Right hindlimb (tissue), 1 donor: ENCODE measurements around the gene HFE.
"Not testable (repeated sequence)": the region's sequence is repeated elsewhere in the genome, so short reads cannot be mapped to it uniquely, and the experiment has no call there.

Experiments
- DNase-seq: peaks from one replicate; pipeline ENCODE4 v3.0.0-alpha.2; 2018

HFE gene

DNA sequence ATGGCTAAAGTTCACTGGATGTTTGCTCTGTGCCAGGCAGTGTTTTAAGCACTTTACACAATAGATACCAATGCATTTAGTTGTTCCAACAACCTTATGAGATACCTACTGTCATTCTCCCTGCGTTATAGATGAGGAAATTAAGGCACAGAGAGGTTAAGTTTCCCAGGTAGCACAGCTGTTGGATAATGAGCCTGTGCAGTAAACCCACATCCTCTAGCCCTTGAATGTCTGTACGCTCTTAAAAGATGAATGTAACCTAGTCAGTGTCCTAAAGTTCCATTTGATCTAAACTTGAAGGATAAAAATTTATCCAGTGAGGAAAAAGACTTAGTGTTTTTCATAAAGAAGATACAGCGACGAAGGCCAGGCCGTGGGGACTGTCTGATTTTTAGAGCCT is 28.0 kb downstream of the HFE start:
- DNase-seq = no peak

DNA sequence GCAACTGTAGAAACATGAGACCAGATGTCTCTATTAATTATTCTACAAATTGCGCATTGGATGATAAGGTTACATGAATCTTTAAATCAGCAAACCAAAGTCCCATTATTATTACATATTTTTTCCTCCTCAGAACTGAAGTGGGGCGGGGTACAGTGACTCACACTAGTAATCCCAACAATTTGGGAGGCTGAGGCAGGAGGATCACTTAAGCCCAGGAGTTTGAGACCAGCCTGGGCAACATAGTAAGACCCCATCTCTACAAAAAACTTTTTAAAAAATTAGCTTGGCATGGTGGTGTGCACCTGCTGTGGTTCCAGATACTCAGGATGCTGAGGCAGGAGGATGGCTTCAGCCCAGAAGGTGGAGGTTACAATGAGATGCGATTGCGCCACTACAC is 29.0 kb downstream of the HFE start:
- DNase-seq = no peak

DNA sequence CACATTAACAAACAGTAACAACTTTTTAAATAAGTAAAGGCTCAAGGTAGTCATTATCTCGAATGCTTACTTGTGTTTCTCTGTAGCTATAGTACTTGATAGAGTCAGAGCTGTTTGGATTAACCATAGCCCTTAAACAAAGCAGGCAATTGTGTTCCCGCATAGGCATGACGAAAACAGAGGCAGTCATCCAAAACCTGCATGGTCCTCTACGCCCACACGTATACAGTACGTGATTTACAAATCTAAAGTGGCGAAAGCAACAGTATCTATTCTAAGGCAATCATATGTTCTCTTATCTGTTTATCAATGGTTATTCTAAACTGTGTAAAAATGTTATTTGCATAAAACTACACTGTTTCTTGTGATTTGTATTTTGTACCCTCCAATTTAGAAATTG is 31.8 kb downstream of the HFE start:
- DNase-seq = peak; percentile 41

GRCh38 chr6:26120115-26120514 is 32.9 kb downstream of the HFE start:
- DNase-seq = not testable (repeated sequence)

GRCh38 chr6:26120807-26121140 is 33.5 kb downstream of the HFE start:
- no peak for DNase-seq

- DNase-seq = no peak
These were observed 34.1 kb downstream of the HFE start for GRCh38 chr6:26121141-26122004.

GRCh38 chr6:26122005-26122388 is 34.8 kb downstream of the HFE start:
- DNase-seq = no peak

DNA sequence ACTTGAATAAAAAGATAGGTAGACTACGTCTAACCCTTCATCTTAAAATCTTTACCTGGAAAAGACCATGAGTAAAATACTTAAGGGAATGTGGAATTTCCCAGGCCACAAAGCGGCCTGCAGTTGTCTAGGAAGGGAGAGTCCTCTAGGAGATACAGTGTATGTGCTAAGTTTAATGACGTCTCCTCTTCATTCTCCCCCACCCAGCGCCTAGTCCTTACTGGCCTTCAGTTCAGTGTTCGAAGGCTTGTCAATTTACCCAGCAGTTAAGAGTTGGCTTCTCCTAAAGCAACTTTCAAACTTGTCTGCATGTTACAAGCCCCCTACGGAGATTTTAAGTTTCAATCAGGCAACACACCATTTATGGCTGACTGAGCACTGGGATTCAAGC is 35.2 kb downstream of the HFE start:
- DNase-seq = peak; percentile 39

GRCh38 chr6:26122793-26123674 is 35.8 kb downstream of the HFE start:
- DNase-seq = peak; percentile 96

GRCh38 chr6:26123675-26123946 is 36.4 kb downstream of the HFE start:
- DNase-seq = peak; percentile 92

GRCh38 chr6:26123947-26124780 is 36.9 kb downstream of the HFE start:
- DNase-seq = no peak

DNA sequence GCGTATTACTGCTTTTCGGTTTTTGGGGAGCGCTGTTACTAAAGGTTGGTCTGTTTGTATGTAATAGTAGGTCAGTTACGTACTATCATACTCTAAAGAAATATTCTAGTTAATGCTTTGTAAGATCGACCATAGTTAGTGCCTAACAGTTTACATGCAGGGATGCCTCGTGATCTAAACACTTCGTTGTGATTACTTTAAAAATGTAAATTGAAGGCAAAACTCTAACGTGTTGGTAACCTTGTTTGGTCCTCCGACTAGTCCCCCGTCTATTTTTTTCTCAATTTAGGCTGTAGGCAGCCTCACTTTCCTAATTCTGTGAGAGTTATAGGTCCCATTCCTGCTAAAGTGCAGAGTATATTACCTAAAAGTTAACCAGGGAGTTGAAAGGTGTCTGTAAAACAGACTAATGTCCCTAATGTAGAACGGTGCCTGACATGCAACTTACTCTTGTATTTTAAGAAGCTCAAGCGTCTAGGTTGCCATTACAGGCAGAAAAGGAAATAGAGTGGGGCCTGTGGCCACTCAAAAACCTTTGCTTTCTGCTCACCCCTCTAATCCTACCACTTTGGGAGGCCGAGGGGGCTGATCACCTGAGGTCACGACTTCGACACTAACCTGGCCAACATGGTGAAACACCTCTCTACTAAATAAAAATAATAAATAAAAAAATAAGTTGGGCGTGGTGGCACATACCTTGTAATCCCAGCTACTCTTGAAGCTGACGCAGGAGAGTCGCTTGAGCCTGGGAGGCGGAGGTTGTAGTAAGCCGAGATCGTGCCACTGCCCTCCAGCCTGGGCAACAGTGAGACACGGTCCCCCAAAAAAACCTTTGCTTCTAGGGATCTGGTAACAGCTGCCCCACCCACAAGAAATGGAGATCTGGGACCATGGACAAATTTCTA is 37.8 kb downstream of the HFE start:
- no peak for DNase-seq

DNA sequence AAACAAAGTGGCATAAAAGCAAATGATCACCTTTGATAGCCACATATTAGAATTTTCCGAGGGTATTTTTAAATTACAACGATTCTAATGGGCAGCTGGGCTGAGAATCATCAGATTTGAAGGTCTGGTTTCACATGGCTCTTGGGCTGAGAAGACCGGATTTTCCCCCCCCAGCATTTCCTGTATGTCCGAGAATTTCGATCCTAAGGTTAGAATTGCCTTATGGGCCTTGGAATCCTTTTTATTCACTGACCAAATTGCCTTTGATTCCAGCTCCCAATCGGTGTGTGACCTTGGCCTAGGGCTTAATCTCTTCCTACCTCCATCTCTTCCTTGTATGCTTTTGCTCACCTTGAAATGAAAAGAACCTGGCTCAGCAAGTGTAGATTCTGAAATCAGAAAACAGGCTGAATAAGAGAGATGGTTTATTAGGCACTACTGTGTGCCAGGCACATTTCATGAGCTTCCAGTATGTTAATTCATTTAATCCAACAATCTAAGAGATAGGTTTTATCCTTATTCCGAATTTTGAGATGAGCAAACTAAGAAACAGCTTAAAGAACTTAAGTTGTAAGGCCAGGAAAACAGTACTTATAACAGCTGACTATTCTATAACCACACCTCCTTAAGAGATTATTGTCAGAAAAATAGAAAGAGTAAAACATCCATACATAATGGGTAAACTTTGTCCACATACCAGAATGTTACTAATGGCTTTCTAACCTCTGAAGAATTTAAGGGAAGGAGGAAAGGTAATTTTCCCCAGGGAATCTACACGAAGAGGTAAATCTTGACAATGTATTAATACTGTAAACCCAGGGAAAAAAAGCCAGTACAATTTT is 39.4 kb downstream of the HFE start:
- no peak for DNase-seq

GRCh38 chr6:26128013-26128771 is 41.0 kb downstream of the HFE start:
- DNase-seq = no peak

DNA sequence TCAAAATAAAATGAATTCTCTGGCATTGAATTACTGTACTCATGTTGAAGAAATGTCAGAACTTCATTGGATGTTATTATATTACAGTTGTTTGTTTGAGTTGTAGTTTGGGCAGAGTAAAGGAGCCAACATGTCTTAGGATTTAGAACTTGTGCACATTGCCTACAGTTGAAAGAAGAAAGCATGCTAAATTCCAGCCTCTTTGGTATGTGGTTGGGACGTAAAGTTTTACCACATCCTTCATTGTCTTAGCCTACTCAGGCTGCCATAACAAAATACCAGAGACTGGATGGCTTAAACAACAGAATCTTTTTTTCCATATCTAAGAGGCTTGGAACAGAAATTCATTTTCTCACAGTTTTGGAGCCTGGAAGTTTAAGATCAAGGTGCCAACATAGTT is 42.4 kb downstream of the HFE start:
- no peak for DNase-seq

DNA sequence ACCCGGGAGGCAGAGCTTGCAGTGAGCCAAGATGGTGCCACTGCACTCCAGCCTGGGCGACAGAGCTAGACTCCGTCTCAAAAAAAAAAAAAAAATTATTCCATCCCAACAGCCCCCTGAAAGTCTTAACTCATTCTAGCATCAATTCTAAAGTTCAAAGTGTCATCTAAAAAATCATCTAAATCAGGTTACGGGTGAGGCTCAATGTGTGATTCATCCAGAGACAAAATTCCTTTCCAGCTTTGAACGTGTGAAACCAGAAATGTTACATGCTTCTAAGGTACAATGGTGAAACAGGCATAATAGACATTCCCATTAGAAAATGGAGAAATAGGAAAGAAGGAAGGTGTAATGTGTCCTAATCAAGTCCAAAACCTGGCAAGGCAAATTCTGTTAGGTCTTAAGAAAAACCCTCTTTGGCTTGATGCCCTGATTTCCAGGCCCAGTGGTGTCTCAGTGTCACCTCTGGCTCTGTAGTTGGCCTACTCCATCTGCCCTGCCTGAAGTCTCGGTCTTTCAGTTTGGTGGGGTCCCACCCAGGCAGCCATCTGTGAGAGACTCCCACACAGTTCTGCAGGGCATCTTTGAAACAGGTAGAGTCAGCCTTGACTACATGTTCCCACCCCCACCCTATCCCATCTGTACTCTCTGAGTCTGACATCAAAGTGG is 43.5 kb downstream of the HFE start:
- DNase-seq = no peak

DNA sequence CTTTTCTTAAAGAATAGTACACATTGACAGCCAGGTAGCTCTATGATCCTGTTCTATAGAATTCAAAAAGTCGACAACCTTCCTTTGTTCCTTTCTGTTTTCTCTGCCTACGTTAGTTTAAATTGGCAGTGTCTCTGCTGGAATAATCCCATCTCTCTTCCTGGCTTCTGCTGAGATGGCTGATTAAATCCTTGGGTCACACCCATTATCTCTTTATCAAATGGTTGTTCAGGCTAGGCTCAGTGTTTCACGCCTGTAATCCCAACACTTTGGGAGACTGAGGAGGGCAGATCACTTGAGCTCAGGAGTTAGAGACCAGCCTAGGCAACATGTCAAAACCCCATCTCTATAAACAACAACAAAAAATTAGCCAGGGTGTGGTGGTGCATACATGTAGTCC is 44.4 kb downstream of the HFE start:
- DNase-seq = no peak

DNA sequence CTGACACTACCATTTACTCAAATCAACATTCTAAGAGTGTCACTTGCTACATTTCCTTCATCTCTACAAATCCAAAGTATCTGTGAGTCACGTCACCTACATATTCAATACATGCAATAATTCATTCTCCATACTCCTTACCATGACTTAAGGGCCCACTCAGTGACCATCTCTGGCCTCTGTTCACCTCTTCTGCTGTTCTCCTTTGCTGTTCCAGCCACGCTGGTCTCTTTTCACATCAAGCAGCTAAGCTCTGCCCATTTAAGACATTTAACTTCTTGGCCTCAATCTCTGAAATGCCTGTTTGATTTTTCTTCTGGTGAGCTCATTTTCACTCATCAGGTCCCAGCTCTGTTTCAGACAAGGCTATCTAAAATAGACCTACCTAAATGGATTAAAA is 46.5 kb downstream of the HFE start:
- no peak for DNase-seq

GRCh38 chr6:26136321-26136720 is 49.1 kb downstream of the HFE start:
- no peak for DNase-seq
